ENCODE data around the gene PROS1. TPM values are rescaled to one million over a fixed set of nuclear protein-coding genes. Genes with fewer than 3 reads are reported as not detected.

PROS1 gene
- 275 TPM for total RNA-seq
- long read RNA-seq, transcript PROS1-201 (16 exons, 2,398 nt): minor isoform, 6 of 852 reads
- long read RNA-seq, transcript PROS1-202 (15 exons, 3,583 nt): major isoform, 717 of 852 reads
- long read RNA-seq, transcript PROS1-212 (16 exons, 3,432 nt): minor isoform, 22 of 852 reads
- long read RNA-seq, partial matches to known transcripts: 49 of 852 reads
- long read RNA-seq, other reads (novel, unspliced or antisense): 58 of 852 reads

- peak; percentile 92 for DNase-seq (ENCODE audit: low spot score)
- intact Hi-C loops (cut with DNase I): loop anchor here (2.0 to 10.0 kb wide), 2 partner anchors 43 to 91 kb away; partner anchors contain the start of genes DHFR2 and NSUN3
These were observed at the start of gene PROS1 for GRCh38 chr3:93973131-93974126. PROS1 (minus strand) TSS chr3:93973896; CDS start chr3:93973749, 147 bp downstream.

- no peak for DNase-seq (ENCODE audit: low spot score)
- intact Hi-C loops (cut with DNase I): no loop called here
These were observed 46.6 kb upstream of the PROS1 start for GRCh38 chr3:94020293-94020692.

DNA sequence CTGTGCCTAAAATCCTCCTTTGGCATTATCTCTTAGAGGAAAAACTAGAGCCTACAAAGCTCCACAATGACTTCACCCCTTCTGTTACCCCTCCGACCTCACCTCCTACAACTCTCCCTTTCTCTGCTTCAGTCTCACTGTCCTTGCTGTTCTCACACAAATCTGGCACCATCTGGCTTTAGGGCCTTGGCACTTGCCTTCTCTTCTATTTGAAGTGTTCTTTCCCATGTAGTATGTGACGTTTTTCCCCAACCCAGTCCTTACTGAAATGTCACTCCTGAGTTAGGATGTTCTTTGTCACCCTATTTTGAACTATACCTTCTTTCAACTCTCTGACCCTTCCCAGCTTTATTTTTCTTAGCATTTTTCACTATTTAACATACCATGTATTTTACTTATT is 46.0 kb upstream of the PROS1 start:
- no peak for DNase-seq (ENCODE audit: low spot score)
- intact Hi-C loops (cut with DNase I): no loop called here

GRCh38 chr3:94015025-94015424 is 41.3 kb upstream of the PROS1 start:
- no peak for DNase-seq (ENCODE audit: low spot score)
- intact Hi-C loops (cut with DNase I): no loop called here

- no peak for DNase-seq (ENCODE audit: low spot score)
- intact Hi-C loops (cut with DNase I): no loop called here
These were observed 38.5 kb upstream of the PROS1 start for GRCh38 chr3:94012185-94012584.

GRCh38 chr3:94011233-94011711 is 37.6 kb upstream of the PROS1 start:
- intact Hi-C loops (cut with DNase I): no loop called here
- DNase-seq (ENCODE audit: low spot score): no peak

DNA sequence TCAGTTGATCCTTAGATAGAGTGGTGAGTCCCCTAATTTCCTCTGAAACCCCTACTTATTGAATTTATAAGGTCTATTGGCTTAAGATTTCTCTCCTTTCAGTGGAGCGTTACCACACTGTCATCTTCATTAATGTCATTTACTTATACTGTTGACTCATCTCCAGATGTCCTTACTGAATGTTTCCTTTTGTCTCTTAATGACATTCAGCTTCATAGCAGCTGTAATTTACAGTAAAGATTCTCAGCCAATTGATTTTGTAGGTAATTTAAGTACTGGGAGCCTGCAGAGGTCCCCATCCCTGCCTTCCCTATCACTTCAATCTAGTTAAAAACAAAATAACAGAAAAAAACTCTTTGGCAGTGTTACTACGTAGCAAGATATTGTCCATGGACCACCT is 35.9 kb upstream of the PROS1 start:
- no peak for DNase-seq (ENCODE audit: low spot score)
- intact Hi-C loops (cut with DNase I): no loop called here

DNA sequence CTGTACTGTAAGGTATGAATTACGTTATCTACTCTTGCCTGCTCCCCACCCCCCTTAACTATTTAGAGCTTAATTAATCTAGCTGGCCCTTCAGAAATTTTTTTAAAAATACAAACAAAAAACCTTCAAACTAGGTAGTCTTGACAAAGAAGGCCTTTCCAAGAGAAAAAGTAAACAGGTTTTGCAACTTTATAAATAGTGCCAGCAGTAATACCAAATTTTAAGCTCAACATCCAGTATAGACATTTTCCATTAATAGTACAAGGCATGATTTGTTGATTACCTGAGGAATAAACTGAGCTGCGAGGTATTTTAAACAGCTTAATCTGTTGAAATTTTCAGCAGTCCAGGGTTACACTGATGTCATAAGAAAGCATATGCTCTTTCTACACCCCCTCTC is 34.6 kb upstream of the PROS1 start:
- intact Hi-C loops (cut with DNase I): no loop called here

DNA sequence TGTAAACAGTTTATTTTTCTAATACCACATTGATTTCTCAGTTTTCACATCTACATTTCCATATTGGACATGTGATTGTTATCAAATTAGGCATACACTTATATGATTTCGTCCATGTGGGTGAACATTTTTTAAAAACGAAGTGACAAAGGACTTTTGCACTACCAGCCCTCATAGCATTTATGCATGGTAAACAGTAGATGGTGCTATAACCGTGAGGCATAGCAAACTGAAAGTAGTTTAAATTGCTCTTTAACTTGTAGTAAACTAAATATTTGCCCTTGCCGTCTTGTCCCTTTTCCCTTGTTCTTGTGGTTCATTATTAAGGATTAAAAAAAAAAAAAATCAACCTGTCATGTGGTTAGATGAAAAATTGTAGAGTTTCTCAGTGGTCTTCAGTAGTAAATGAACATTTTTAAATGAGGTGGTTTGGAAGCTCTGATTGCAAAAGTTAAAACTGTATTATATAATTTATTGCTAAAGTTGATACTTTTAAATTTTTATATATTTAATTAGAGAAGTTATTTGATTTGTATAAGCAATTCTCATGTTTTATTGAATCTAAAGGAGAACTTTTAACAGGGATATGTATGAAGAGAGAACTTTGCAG is 30.7 kb upstream of the PROS1 start:
- DNase-seq (ENCODE audit: low spot score): no peak
- intact Hi-C loops (cut with DNase I): loop anchor here (2.0 kb wide), 1 partner anchor 64 kb away; no protein-coding TSS in a partner anchor

More for the DNA sequence above, 34.6 kb upstream of the PROS1 start:
- no peak for DNase-seq (ENCODE audit: low spot score)

DNA sequence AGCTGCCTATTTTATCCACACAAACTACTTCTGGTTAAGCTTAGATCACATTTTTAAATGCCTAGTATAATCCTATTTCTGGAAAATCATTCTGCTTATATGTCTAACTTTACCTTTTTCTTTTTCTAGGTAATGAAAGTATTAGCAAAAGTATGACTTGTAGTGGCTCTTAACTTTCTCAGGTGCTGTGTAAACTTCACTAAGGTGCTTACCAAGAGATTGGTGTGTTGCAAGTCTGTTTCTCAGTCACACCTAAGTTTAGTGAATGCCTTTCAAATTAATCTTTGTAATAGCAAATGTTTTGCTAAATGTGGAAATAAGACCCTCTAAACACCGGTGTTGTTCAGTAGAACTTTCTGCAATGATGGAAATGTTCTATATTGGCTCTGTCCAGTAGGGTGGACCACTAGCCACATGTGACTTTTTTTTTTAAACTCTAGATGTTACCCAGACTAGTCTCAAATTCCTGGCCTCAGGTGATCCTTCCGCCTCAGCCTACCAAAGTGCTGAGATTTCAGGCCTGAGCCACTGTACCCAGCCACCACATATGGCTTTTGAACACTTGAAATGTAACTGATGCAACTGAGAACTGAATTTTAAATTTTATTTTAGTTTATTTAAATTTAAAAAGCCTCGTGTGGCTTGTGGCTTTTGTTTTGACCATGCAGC is 28.3 kb upstream of the PROS1 start:
- intact Hi-C loops (cut with DNase I): no loop called here
- no peak for DNase-seq (ENCODE audit: low spot score)

DNA sequence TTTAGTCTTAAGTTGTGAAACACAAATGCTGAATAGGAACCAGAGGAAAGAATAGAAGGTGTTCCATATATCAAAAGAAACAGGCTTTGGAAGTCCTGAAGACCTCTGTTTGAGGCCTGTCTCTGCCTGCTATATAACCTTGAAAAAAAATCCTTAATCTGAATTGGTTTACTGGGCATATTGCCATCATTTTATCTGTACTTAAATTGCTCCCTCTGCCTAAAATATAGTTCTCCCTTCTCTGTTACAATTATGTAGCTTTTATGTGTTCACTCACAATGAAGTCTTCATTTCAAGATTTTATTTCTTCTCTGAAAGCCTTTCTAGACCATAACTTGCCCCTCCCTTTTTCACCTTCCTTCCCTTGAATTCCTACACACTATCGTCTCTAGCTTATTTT is 27.5 kb upstream of the PROS1 start:
- DNase-seq (ENCODE audit: low spot score): no peak
- intact Hi-C loops (cut with DNase I): no loop called here

DNA sequence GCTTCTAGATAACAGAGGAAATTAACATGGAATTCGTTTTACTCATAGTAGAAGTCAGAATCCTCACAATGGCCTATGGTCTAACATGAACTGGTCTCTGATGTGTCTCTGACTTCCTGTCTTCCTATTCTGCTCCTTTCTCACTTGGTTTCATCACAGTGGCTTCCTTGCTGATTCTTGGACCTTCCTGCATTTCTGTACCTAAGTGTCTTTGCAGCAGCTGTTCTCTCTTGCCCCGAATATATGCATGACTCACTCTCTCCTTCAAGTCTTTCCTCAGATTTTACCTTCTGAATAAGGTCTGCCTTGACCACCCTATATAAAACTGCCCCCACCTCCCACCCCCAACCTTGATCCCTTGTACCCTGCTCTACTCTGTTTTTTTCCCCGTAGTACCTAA is 20.4 kb upstream of the PROS1 start:
- no peak for DNase-seq (ENCODE audit: low spot score)
- intact Hi-C loops (cut with DNase I): no loop called here

- no peak for DNase-seq (ENCODE audit: low spot score)
- intact Hi-C loops (cut with DNase I): no loop called here
These were observed 18.5 kb upstream of the PROS1 start for GRCh38 chr3:93992207-93992606.

DNA sequence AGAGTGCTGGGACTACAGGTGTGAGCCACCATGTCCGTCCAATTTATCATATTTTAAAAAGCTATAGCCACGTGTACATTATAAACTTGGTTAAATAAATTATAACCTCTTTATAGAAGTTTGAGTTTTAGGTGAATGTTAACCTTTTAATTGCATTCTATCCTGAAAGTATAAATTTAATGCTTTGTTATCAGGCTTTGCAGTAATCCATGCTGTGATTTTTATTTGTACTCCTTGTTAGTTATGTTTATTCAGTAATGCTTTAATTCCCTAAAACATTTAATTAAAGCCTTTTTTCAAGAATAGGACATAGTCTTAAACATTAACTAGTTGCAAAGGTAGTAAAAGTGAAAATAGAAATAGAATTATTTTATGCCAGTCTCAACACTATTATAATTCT is 17.9 kb upstream of the PROS1 start:
- DNase-seq (ENCODE audit: low spot score): no peak

GRCh38 chr3:93989241-93989640 is 15.5 kb upstream of the PROS1 start:
- no peak for DNase-seq (ENCODE audit: low spot score)
- intact Hi-C loops (cut with DNase I): no loop called here

More for the DNA sequence above, 17.9 kb upstream of the PROS1 start:
- intact Hi-C loops (cut with DNase I): no loop called here

DNA sequence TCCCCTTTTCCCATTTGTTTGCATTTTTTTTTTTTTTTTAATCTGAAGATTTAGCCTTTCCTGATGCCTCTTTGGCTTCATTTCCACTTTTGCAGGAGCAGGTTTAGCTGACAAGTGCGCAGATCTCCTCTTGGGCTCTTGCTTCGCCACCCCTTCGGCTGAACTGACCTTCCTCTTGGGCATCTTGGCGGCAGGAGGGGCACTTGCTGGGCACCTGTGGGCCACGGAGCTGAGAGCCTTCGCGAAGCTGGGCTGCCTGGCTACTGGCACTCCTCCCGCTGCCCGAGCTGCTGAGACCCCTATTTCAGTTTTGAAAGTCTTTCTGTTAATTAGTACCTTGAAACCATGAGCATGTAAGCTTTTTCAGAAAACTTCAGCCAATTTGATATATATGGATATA is 15.1 kb upstream of the PROS1 start:
- intact Hi-C loops (cut with DNase I): no loop called here
- DNase-seq (ENCODE audit: low spot score): no peak

GRCh38 chr3:93988283-93988682 is 14.6 kb upstream of the PROS1 start:
- no peak for DNase-seq (ENCODE audit: low spot score)
- intact Hi-C loops (cut with DNase I): no loop called here

GRCh38 chr3:93984618-93985017 is 10.9 kb upstream of the PROS1 start:
- no peak for DNase-seq (ENCODE audit: low spot score)
- intact Hi-C loops (cut with DNase I): no loop called here

DNA sequence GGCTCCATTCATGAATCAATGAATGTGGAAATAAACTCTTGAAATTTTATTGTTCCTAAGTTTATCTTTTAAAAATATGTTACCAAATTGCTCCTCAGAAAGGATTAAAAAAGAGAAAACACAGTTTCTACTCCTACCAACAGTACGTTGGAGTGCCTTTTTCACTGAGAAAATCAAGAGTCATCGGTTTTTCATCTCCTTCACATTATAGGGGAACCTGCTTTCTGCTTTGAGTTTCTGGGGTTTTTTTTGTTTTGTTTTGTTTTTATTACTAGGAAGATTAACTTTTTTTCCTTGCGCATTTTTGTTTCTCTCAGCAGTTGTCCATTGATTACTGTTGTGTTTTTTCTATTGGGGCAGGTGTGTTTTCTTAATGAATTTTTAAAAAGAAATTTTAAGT is 9.7 kb upstream of the PROS1 start:
- intact Hi-C loops (cut with DNase I): no loop called here

GRCh38 chr3:93981649-93982048 is 8.0 kb upstream of the PROS1 start:
- intact Hi-C loops (cut with DNase I): no loop called here

More for the DNA sequence above, 9.7 kb upstream of the PROS1 start:
- no peak for DNase-seq (ENCODE audit: low spot score)

More at GRCh38 chr3:93981649-93982048, 8.0 kb upstream of the PROS1 start:
- DNase-seq (ENCODE audit: low spot score): no peak
